Esophagus muscularis mucosa (tissue), 3 donors: ENCODE data around the gene CYP27A1.

Source experiments
- CTCF ChIP-seq, 3 experiments: fragments of 200-600 bp in 2 of 3; fragments of 450-650 bp in 1 of 3; sonication (generic) in 2 of 3; IDR thresholded peaks; one replicate each; pipeline ENCODE4 v1.5.1; 2017 to 2019; ENCODE audit warnings: antibody characterized with exemption in 3 of 3, mild to moderate bottlenecking in 2 of 3, moderate library complexity in 1 of 3
- EP300 ChIP-seq: sonication (generic); formaldehyde crosslinking; IDR thresholded peaks from one replicate; pipeline ENCODE4 v1.6.1; 2017; ENCODE audit warnings: antibody characterized with exemption

DNA sequence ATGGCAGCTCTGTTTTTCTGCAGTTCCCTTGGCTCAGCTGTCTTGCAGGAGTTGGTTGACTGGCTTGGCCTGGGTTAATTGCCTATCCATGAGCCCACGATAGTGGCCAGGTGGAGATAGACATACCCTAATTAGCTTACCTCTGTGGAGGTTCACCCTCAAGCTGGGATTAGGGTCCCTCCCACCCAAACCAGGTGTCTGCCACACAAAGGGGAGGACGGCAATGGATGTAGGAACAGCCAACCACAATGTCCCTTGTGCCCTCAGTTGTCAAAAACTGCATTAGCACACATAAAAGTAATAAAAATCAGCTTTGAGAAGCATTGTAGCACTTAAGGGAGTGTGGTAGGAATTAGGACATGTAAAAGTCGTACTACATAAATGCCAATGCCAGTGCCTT lies 4.2 kb downstream of the CYP27A1 start:
- TF ChIP-seq CTCF (IDR thresholded peaks at IDR 0.05) (no peak), EP300 (no peak)
